HCT116 (cell line): Measurements from ENCODE around the gene SYNC. TPM values are rescaled to one million over a fixed set of nuclear protein-coding genes. Genes with fewer than 3 reads are reported as not detected.

Source experiments
- ATAC-seq: fragments of 200-7000 bp; cut with Tn5 transposase; 2 replicates; pipeline ENCODE4 v1.9.1; 2020; ENCODE audit warnings: mild to moderate bottlenecking, moderate library complexity
- BruUV-seq: library from RNA; stranded (reverse); fragments of 400-500 nt; replicated peaks from 2 replicates; lab custom pipeline; 2021; lab: Mats Ljungman, UMichigan
- CTCF ChIA-PET: fragments of 300-600 bp; sonication (Branson Sonifier 250); formaldehyde crosslinking; loops from one replicate; lab custom pipeline; 2021; ENCODE audit warnings: antibody characterized with exemption; lab: Charles Lee
- POLR2A ChIA-PET: fragments of 300-600, 350-600 bp; sonication (Branson Sonifier 250); formaldehyde crosslinking; loops from one replicate; lab custom pipeline; 2021; ENCODE audit warnings: antibody characterized with exemption; lab: Charles Lee
- RAD21 ChIA-PET, 2 experiments: fragments of 300-600 bp; sonication (Branson Sonifier 250); formaldehyde crosslinking; loops; one replicate each; lab custom pipeline; 2023; ENCODE audit warnings: low total read pairs in 2 of 2; ENCODE audit not compliant: uncharacterized antibody in 2 of 2, unreplicated experiment in 2 of 2, low non-redundant PET in 1 of 2; lab: Charles Lee
- DNase-seq: peaks from one replicate; pipeline ENCODE4 v3.0.0-alpha.2; 2010; ENCODE audit warnings: low read depth, low spot score
- H2AFZ ChIP-seq: fragments of 200-600 bp; shearing (Covaris generic), sonication (generic); 2 replicates; pipeline ENCODE4 v1.6.1; 2017; ENCODE audit warnings: low read depth, mixed run types, mixed read lengths, antibody characterized with exemption, low read length; ENCODE audit not compliant: poor library complexity, severe bottlenecking
- H3K27ac ChIP-seq: 2 replicates; pipeline ENCODE4 v1.5.1; 2012; ENCODE audit warnings: low read depth, low read length
- H3K27me3 ChIP-seq: fragments of 200-600 bp; sonication (generic); 2 replicates; pipeline ENCODE4 v1.6.1; 2016; ENCODE audit warnings: mixed run types, low read length, mixed read lengths; ENCODE audit not compliant: insufficient read depth
- H3K36me3 ChIP-seq, 2 experiments: fragments of 200-500 bp in 1 of 2; fragments of 200-600 bp in 1 of 2; sonication (Bioruptor generic) in 1 of 2; sonication (generic) in 1 of 2; 2 replicates each; pipeline versions ENCODE4 v1.5.1 to v1.6.1; 2014 to 2016; ENCODE audit warnings: low read length in 2 of 2, inconsistent platforms in 1 of 2, mixed read lengths in 1 of 2, mixed run types in 1 of 2; ENCODE audit not compliant: insufficient read depth in 2 of 2, control insufficient read depth in 1 of 2
- H3K4me1 ChIP-seq, 2 experiments: fragments of 200-600 bp in 1 of 2; sonication (generic) in 1 of 2; 2 replicates each; pipeline versions ENCODE4 v1.5.1 to v1.6.1; 2012 to 2017; ENCODE audit warnings: low read length in 2 of 2, inconsistent platforms in 1 of 2, mild to moderate bottlenecking in 1 of 2, mixed read lengths in 1 of 2, mixed run types in 1 of 2, moderate library complexity in 1 of 2; ENCODE audit not compliant: insufficient read depth in 2 of 2, control insufficient read depth in 1 of 2
- H3K4me2 ChIP-seq: fragments of 200-600 bp; sonication (generic); 2 replicates; pipeline ENCODE4 v1.6.1; 2017; ENCODE audit warnings: mixed run types, low read length, mixed read lengths
- H3K4me3 ChIP-seq, 2 experiments: fragments of 200-600 bp in 1 of 2; sonication (generic) in 1 of 2; replicated peaks in 1 of 2; 2 replicates each; pipeline ENCODE4 v1.5.1; 2011 to 2016; ENCODE audit warnings: low read length in 2 of 2, control low read depth in 1 of 2, low read depth in 1 of 2, mild to moderate bottlenecking in 1 of 2, mixed read lengths in 1 of 2, mixed run types in 1 of 2
- H3K79me2 ChIP-seq: fragments of 200-600 bp; sonication (generic); 2 replicates; pipeline ENCODE4 v1.6.1; 2017; ENCODE audit warnings: mild to moderate bottlenecking, mixed run types, low read length, moderate library complexity, mixed read lengths; ENCODE audit not compliant: insufficient read depth
- H3K9ac ChIP-seq: fragments of 200-600 bp; sonication (generic); 2 replicates; pipeline ENCODE4 v1.6.1; 2016; ENCODE audit warnings: low read length, mixed read lengths
- H3K9me2 ChIP-seq: fragments of 200-600 bp; sonication (generic), shearing (Covaris generic); 2 replicates; pipeline ENCODE4 v1.6.1; 2017; ENCODE audit warnings: mixed run types, mild to moderate bottlenecking, moderate library complexity; ENCODE audit not compliant: insufficient read depth
- H3K9me3 ChIP-seq, 2 experiments: fragments of 200-500 bp in 1 of 2; fragments of 200-600 bp in 1 of 2; sonication (Bioruptor generic) in 1 of 2; sonication (generic) in 1 of 2; 2 replicates each; pipeline ENCODE4 v1.6.1; 2014 to 2017; ENCODE audit warnings: low read length in 2 of 2, mixed read lengths in 2 of 2, inconsistent platforms in 1 of 2, low read depth in 1 of 2, mild to moderate bottlenecking in 1 of 2, mixed run types in 1 of 2, moderate library complexity in 1 of 2; ENCODE audit not compliant: control insufficient read depth in 1 of 2, insufficient read depth in 1 of 2
- H4K20me1 ChIP-seq: fragments of 200-600 bp; sonication (generic), shearing (Covaris generic); 2 replicates; pipeline ENCODE4 v1.6.1; 2017; ENCODE audit warnings: mixed run types, mild to moderate bottlenecking, moderate library complexity; ENCODE audit not compliant: insufficient read depth
- CEBPB ChIP-seq: IDR thresholded peaks from 2 replicates; pipeline ENCODE4 v1.6.1; 2012; ENCODE audit warnings: low read depth
- ELF1 ChIP-seq: IDR thresholded peaks from 2 replicates; pipeline ENCODE4 v1.6.1; 2012; ENCODE audit warnings: low read depth, borderline replicate concordance
- EZH2 ChIP-seq: fragments of 200-600 bp; sonication (generic); IDR thresholded peaks from 2 replicates; pipeline ENCODE4 v1.6.1; 2017; ENCODE audit warnings: antibody characterized with exemption, mixed run types
- FOSL1 ChIP-seq: IDR thresholded peaks from 2 replicates; pipeline ENCODE4 v1.6.1; 2012; ENCODE audit warnings: low read depth
- JUND ChIP-seq: IDR thresholded peaks from 2 replicates; pipeline ENCODE4 v1.6.1; 2012
- POLR2A ChIP-seq: IDR thresholded peaks from 2 replicates; pipeline ENCODE4 v1.7.0; 2011; ENCODE audit warnings: borderline replicate concordance; ENCODE audit not compliant: insufficient read depth, insufficient read length; ENCODE audit errors: extremely low read depth
- RAD21 ChIP-seq: IDR thresholded peaks from 2 replicates; pipeline ENCODE4 v1.6.1; 2012; ENCODE audit warnings: low read depth, mild to moderate bottlenecking
- SP1 ChIP-seq: IDR thresholded peaks from 2 replicates; pipeline ENCODE4 v1.6.1; 2012; ENCODE audit warnings: low read depth
- ZBTB33 ChIP-seq: IDR thresholded peaks from 2 replicates; pipeline ENCODE4 v1.6.1; 2011; ENCODE audit warnings: mild to moderate bottlenecking, low read length, moderate library complexity; ENCODE audit not compliant: insufficient replicate concordance; ENCODE audit errors: extremely low read depth
- ZFX ChIP-seq: fragments of 450-650 bp; IDR thresholded peaks from 2 replicates; pipeline ENCODE4 v1.6.1; 2017
- intact Hi-C: fragments of 100-400 bp; cut with micrococcal nuclease; formaldehyde crosslinking; loops from 2 replicates; pipeline ENCODE4 v1.10.0; 2022
- total RNA-seq: library from RNA; stranded (reverse); gene quantifications from one replicate; pipeline ENCODE4 v1.2.1, GENCODE V29; 2021; ENCODE audit not compliant: unreplicated experiment
- TF ChIP-seq, protein P1 (sequence below), 3 experiments: fragments of 200-600 bp in 1 of 3; sonication (generic) in 1 of 3; IDR thresholded peaks in 2 of 3; conservative IDR thresholded peaks in 1 of 3; 2 replicates each; pipeline ENCODE4 v1.5.1; 2012 to 2017; ENCODE audit warnings: low read depth in 2 of 3, low read length in 2 of 3, antibody characterized with exemption in 1 of 3, borderline replicate concordance in 1 of 3, control low read depth in 1 of 3, mild to moderate bottlenecking in 1 of 3, mixed read lengths in 1 of 3, mixed run types in 1 of 3, moderate library complexity in 1 of 3; ENCODE audit not compliant: insufficient read depth in 1 of 3

SYNC gene
- total RNA-seq, 1 experiment from 2014 or later, result 1.3 TPM

GRCh38 chr1:32746130-32746529 lies 43.6 kb upstream of the SYNC start:
- H3K36me3 ChIP-seq, result peaks cover 0 to 6% of the 10 kb centered on the region in 2 experiments; a peak in 1 of 4 replicates
- ATAC-seq (no peak), DNase-seq (no peak)
- no peak overlapping the region for H3K9ac ChIP-seq
- intact Hi-C loops, result no loop called here
- no TSS peak for BruUV-seq
- CTCF ChIA-PET, result no interaction called here
- H3K9me2 ChIP-seq, result no peaks in the 10 kb centered on the region
- no peaks in the 10 kb centered on the region for H3K9me3 ChIP-seq
- no peak overlapping the region for H3K27ac ChIP-seq
- peaks cover 67% of the 10 kb centered on the region for H3K79me2 ChIP-seq
- H3K27me3 ChIP-seq, result no peaks in the 10 kb centered on the region
- H3K4me2 ChIP-seq, result peak overlapping the region; percentile 6; the same call in 1 of the 2 replicates
- no peak for TF ChIP-seq ZBTB33
- TF ChIP-seq JUND, result no peak
- TF ChIP-seq EZH2, result no peak
- no peak for TF ChIP-seq ELF1
- TF ChIP-seq SP1, result no peak
- TF ChIP-seq ZFX, result no peak
- no peak for TF ChIP-seq FOSL1
- TF ChIP-seq, protein P1, sequence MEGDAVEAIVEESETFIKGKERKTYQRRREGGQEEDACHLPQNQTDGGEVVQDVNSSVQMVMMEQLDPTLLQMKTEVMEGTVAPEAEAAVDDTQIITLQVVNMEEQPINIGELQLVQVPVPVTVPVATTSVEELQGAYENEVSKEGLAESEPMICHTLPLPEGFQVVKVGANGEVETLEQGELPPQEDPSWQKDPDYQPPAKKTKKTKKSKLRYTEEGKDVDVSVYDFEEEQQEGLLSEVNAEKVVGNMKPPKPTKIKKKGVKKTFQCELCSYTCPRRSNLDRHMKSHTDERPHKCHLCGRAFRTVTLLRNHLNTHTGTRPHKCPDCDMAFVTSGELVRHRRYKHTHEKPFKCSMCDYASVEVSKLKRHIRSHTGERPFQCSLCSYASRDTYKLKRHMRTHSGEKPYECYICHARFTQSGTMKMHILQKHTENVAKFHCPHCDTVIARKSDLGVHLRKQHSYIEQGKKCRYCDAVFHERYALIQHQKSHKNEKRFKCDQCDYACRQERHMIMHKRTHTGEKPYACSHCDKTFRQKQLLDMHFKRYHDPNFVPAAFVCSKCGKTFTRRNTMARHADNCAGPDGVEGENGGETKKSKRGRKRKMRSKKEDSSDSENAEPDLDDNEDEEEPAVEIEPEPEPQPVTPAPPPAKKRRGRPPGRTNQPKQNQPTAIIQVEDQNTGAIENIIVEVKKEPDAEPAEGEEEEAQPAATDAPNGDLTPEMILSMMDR (IDR thresholded peaks at IDR 0.05 in 2 of 3, conservative IDR thresholded peaks at IDR 0.05 in 1 of 3; ENCODE audit: borderline replicate concordance in 1 of 3, insufficient read depth in 1 of 3, low read depth in 2 of 3, low read length in 2 of 3), result no peak
- TF ChIP-seq POLR2A, result no peak
- TF ChIP-seq CEBPB, result no peak
- TF ChIP-seq RAD21, result no peak
- H2AFZ ChIP-seq, result no peak overlapping the region
- no peaks in the 10 kb centered on the region for H4K20me1 ChIP-seq
- RAD21 ChIA-PET, result interaction anchor here in 1 of 2 experiments (1.1 kb wide), 1 partner anchor 34 kb away, joined by 3 read pairs; no protein-coding TSS in a partner anchor
- POLR2A ChIA-PET, result no interaction called here
- H3K4me1 ChIP-seq, result peaks cover 36 to 51% of the 10 kb centered on the region in 2 experiments
- H3K4me3 ChIP-seq, result no peak overlapping the region
